GM21619 (cell line): Measurements from ENCODE around the gene PRKG2.

Source experiments
- ATAC-seq: cut with Tn5 transposase; IDR thresholded peaks from one replicate; pipeline ENCODE4 v1.9.1; 2021; ENCODE audit not compliant: unreplicated experiment

Gene PRKG2

GRCh38 chr4:81218206-81218605, 3.2 kb upstream of the PRKG2 start:
- no peak for ATAC-seq

GRCh38 chr4:81217779-81218178, 2.8 kb upstream of the PRKG2 start:
- ATAC-seq = no peak

GRCh38 chr4:81215931-81216330, 909 bp upstream of the PRKG2 start:
- no peak for ATAC-seq

- ATAC-seq = no peak
These were observed 710 bp downstream of the PRKG2 start for GRCh38 chr4:81214144-81214880.

- no peak for ATAC-seq
These were observed 1.4 kb downstream of the PRKG2 start for GRCh38 chr4:81213671-81214070.

- no peak for ATAC-seq
These were observed 3.1 kb downstream of the PRKG2 start for GRCh38 chr4:81211956-81212355.

GRCh38 chr4:81207828-81208227, 7.2 kb downstream of the PRKG2 start:
- ATAC-seq = no peak

- ATAC-seq = no peak
These were observed 9.7 kb downstream of the PRKG2 start for GRCh38 chr4:81205302-81205701.

- ATAC-seq = no peak
These were observed 10.5 kb downstream of the PRKG2 start for GRCh38 chr4:81204571-81204970.

GRCh38 chr4:81199831-81200230, 15.2 kb downstream of the PRKG2 start:
- ATAC-seq = no peak

- no peak for ATAC-seq
These were observed 16.4 kb downstream of the PRKG2 start for GRCh38 chr4:81198609-81199008.

- ATAC-seq = no peak
These were observed 17.0 kb downstream of the PRKG2 start for GRCh38 chr4:81197864-81198524.

GRCh38 chr4:81196126-81196650, 18.8 kb downstream of the PRKG2 start:
- no peak for ATAC-seq

- ATAC-seq = no peak
These were observed 19.5 kb downstream of the PRKG2 start for GRCh38 chr4:81195475-81195874.

- no peak for ATAC-seq
These were observed 20.7 kb downstream of the PRKG2 start for GRCh38 chr4:81194286-81194685.

GRCh38 chr4:81180916-81181315, 34.1 kb downstream of the PRKG2 start:
- no peak for ATAC-seq

- no peak for ATAC-seq
These were observed 35.7 kb downstream of the PRKG2 start for GRCh38 chr4:81179326-81179725.

- ATAC-seq = no peak
These were observed 41.8 kb downstream of the PRKG2 start for GRCh38 chr4:81173213-81173612.

GRCh38 chr4:81166458-81167160, 48.4 kb downstream of the PRKG2 start:
- ATAC-seq = no peak

- no peak for ATAC-seq
These were observed 49.1 kb downstream of the PRKG2 start for GRCh38 chr4:81165861-81166430.

- ATAC-seq = no peak
These were observed 50.2 kb downstream of the PRKG2 start for GRCh38 chr4:81164623-81165416.
